AG08395 (cell line): ENCODE data around the gene NUTM1.

Experiments used
- DNase-seq: peaks from one replicate; pipeline ENCODE4 v3.0.0; 2012; ENCODE audit warnings: mixed read lengths, low spot score

Gene NUTM1

GRCh38 chr15:34342737-34343575 lies at the start of gene NUTM1, which contains the start of gene NOP10:
Gene NUTM1 (plus strand): TSS chr15:34343315. CDS start chr15:34343697, 382 bp downstream.
Gene NOP10 (minus strand): TSS chr15:34343136. CDS start chr15:34343073, 63 bp downstream.
- peak; percentile 87 for DNase-seq

- no peak for DNase-seq
Observed at GRCh38 chr15:34297059-34297458, 46.1 kb upstream of the NUTM1 start.

GRCh38 chr15:34301058-34301457 lies 42.1 kb upstream of the NUTM1 start:
- no peak for DNase-seq

GRCh38 chr15:34304613-34305012 lies 38.5 kb upstream of the NUTM1 start:
- DNase-seq: no peak

- DNase-seq: no peak
Observed at GRCh38 chr15:34311563-34311962, 31.6 kb upstream of the NUTM1 start.

GRCh38 chr15:34314491-34315490 lies 28.3 kb upstream of the NUTM1 start:
- no peak for DNase-seq

GRCh38 chr15:34318277-34319079 lies 24.6 kb upstream of the NUTM1 start:
- DNase-seq: peak; percentile 64

GRCh38 chr15:34323217-34323616 lies 19.9 kb upstream of the NUTM1 start:
- no peak for DNase-seq

- no peak for DNase-seq
Observed at GRCh38 chr15:34324933-34325332, 18.2 kb upstream of the NUTM1 start.

- no peak for DNase-seq
Observed at GRCh38 chr15:34325368-34325767, 17.7 kb upstream of the NUTM1 start.

- DNase-seq: no peak
Observed at GRCh38 chr15:34327906-34328305, 15.2 kb upstream of the NUTM1 start.

- DNase-seq: no peak
Observed at GRCh38 chr15:34329006-34329405, 14.1 kb upstream of the NUTM1 start.

- no peak for DNase-seq
Observed at GRCh38 chr15:34330279-34330678, 12.8 kb upstream of the NUTM1 start.

GRCh38 chr15:34331809-34332208 lies 11.3 kb upstream of the NUTM1 start:
- DNase-seq: no peak

- no peak for DNase-seq
Observed at GRCh38 chr15:34332553-34333120, 10.5 kb upstream of the NUTM1 start.

GRCh38 chr15:34334672-34335071 lies 8.4 kb upstream of the NUTM1 start:
- DNase-seq: no peak

- no peak for DNase-seq
Observed at GRCh38 chr15:34335176-34336032, 7.7 kb upstream of the NUTM1 start.

- DNase-seq: no peak
Observed at GRCh38 chr15:34336231-34336990, 6.7 kb upstream of the NUTM1 start.

- DNase-seq: no peak
Observed at GRCh38 chr15:34336991-34337556, 6.0 kb upstream of the NUTM1 start.
